Activated T-cell treated with anti-CD3 and anti-CD28 coated beads, Interleukin-2, amount 50 U/mL, for 1 hour (primary cell): Measurements from ENCODE around the gene BCL2L14.

Source experiments
- DNase-seq: peaks from one replicate; pipeline ENCODE4 v3.0.0-alpha.2; 2020

The BCL2L14 gene, protein sequence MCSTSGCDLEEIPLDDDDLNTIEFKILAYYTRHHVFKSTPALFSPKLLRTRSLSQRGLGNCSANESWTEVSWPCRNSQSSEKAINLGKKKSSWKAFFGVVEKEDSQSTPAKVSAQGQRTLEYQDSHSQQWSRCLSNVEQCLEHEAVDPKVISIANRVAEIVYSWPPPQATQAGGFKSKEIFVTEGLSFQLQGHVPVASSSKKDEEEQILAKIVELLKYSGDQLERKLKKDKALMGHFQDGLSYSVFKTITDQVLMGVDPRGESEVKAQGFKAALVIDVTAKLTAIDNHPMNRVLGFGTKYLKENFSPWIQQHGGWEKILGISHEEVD

DNA sequence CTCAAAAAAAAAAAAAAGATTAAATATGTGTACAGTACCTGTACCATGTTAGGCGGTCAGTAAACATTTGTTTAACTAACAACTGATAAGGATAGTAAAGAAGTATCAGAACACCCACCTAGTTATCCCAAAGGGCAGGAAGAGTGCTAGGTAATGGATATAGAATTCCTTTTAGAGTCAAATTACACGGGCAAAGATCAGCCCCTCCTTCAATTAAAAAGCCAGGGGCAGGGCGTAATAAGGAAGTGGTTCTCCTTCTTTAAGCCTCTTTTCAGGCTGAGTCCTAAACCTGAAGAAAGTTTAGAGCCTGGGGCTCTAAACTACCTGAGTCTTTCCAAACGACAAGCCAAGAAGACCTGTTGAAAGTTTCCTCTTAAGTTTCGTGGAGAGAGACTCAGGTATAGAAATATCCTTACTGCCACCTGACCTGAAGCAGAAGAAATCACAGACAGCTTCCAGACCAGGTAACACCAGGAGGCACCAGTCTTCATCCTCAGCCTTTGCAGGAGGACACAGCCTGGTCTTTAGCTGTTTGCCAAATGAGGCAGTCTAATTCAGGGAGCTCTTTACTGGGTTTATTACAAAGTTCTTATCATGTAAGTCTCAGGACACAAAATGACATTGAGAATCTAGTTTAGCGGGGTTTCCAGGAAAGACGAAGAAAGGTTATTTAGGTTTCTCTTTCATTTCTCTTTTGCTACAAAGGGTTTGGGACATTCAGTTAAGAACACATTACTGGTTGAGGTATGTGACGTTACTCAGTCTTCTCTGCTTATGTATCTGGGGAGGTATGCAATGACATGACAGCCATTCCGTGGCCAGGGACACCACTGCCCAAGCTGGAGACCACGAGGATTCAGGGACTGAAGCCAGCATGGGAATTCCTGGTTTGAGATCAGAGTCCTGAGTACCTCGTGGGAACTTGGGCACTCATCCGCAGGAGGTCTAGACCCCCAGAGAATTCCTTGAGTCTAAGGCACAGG is at the start of gene BCL2L14:
Gene BCL2L14, plus strand, starts transcription at position 266 of the 983 bp plus-strand sequence. CDS start 8,367 bp downstream, outside the sequence.
- DNase-seq = peak; percentile 18

DNA sequence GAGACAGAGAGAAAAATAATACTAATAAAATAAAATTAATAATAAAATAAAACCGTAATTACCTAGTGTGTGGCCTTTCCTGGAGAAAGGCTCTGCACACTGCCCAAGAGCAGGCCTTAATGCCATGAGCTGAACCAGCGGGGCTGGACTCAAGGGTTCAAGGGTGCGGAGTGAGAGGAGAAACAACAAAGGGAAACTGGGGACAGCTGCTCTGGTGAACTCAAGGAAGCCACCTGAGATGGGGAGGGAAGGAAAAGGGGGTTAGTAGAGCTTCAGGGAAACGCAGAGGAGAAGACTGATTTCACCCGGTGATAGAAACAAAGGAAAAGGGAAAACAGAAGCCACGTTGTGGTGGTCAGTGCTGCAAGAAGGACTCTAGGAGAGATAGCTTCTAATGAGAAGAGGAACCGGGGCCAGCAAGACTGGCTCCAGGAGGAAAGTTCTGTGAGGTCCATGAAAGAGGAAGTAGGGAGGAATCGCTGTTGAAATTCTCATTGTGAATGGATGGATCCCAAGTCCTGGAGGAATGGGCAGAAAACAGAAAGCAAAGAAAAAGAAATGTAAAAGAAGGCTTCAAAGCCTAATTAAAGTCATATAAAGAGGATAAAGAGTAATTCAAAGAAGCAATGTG is 48.3 kb upstream of the BCL2L14 start:
- no peak for DNase-seq

DNA sequence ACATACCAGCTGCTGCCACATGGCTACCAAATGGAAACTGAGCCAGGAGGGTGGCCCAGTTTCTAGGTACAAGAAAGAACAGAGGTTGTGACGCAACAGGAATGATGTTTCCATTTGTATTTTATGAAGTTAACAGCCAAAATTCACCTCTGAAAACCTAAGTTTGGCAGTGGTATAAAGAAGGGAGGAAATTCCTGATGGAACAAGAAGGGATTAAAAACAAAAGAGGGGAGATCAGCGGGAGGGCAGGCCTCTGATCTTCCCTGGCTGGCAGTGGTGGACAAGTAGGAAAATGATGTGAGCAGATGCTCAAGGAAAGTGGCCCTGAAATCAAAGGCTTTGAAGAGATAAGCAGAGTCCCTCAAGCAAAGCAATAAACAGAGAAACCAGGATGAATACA is 47.3 kb upstream of the BCL2L14 start:
- DNase-seq = no peak

DNA sequence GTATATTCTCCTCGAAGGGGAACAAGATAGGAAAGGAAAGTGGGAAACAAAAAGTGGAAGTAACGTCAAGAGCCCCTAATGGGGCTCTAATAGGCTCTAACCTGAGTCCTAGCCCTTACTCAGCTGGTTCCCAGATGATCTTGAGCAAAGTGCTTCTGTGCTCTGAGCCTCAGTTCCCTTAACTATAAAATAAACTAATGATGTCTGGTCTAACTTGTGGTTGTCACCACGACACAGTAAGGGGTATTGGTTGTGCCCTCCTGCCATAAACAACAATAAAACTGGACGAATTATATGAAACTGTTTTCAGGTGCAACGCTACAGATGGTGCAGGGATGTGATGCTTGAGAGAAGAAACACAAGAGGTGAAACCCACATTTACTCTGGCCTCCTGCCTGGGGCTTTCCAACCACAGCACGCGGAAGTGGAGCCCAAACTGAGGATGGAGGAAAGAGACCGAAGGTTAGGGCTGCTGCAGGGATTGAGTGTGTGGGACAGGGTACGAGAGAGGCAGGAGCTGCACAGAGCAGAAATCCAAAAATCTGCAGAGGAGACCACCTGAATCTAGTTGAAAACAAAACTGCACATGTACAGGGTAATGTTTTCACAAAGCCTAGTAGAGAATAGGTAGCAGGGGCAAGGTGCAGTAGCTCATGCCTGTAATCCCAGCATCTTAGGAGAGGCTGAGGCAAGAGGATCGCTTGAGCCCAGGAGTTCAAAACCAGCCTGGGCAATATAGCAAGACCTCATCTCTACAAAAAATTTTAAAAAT is 45.6 kb upstream of the BCL2L14 start:
- peak; percentile 37 for DNase-seq

DNA sequence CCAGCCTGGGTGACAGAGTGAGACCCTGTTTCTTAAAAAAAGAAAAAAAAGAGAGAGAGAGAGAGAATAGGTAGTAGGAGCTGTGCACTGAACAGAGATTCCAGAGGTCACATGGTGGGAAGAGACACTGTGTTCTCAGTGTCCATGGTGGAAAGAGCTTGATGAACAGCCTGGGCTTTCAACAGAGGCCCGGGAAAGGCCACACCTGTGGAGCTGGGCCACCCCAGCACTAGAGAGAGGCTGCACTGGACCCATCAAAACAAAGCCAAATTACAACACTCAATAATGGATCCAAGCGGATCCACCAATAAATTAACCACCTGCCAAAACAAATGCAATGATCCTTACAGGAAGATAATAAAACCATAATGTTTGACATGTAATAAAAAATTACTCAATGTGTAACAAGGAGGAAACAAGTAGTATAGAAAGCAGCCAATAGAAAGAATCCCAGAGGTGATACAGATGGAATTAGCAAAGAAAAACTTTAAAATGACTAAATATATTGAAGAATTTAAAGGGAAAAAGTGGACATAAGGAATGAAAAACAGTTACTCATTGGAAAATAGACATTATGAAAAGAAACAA is 44.8 kb upstream of the BCL2L14 start:
- DNase-seq = no peak

DNA sequence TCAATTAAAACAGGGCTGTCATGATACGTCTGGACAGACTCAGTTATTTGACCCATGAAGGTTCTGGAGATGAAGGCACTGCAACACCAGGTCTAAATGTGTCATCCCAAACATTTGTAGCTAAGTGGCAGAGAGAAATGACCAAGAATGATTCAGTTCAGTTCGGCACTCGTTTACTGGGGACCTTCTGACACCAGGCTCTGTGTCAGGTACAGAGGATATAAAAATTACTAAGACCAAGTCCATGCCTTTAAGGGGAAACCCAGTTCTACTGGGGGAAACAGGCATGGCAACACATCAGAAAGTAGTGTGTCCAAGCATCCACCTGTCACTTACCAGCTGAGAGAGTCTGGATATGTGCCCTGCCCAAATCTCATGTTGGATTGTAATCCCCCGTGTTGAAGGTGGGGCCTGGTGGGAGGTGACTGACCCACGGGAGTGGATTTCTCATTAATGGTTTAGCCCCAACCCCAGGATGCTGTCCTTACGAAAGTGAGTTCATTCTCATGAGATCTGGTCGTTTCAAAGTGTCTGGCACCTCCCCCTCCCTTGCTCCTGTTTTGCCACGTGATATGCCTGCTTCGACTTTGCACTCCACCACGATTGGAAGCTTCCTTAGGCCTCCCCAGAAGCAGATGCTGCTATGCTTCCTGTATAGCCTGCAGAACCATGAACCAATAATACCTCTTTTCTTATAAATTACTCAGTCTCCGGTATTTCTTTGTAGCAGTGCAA is 41.9 kb upstream of the BCL2L14 start:
- DNase-seq = no peak

DNA sequence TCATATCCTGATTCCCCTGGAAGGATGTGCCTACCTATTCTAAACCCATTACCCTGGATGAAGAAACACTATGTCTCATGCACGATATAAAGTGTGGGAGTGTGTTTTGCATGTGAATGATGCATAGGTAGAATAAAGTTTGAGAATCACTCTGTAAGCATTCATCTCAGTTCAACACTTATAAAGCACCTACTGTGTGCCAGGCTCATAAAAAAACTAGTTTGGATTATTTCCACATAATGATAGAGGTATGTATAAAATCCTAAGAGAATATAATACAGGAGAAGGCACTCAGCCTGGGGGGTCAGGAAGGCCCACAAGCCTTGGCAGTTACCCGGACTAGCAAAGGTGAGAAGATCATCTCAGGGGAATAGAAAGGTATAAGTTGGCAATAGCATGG is 41.1 kb upstream of the BCL2L14 start:
- no peak for DNase-seq

DNA sequence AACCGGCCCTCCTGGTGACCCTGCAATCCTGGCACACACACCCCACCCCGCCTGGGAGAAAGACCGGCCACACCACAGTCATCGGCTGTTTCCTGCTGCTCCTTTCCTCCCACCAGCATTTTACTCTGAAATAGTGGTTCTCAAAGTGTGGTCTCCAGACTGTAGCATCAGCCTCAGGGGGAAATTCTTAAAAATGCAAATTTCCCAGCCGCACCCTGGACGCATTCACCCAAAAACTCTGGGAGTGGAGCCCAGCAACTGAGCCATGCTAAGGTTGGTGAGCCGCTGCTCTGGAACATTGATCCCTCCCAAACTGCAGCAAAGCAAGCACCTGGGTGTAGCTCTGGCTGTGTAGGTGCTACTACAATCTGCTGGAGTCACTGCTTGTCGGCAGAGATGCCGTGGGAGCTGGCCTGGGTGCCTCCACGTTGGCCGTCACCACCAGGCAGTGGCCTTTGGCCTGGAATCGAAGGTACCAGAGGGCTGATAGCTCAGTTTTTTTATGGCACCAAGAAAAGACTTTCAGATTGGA is 38.4 kb upstream of the BCL2L14 start:
- DNase-seq = no peak

DNA sequence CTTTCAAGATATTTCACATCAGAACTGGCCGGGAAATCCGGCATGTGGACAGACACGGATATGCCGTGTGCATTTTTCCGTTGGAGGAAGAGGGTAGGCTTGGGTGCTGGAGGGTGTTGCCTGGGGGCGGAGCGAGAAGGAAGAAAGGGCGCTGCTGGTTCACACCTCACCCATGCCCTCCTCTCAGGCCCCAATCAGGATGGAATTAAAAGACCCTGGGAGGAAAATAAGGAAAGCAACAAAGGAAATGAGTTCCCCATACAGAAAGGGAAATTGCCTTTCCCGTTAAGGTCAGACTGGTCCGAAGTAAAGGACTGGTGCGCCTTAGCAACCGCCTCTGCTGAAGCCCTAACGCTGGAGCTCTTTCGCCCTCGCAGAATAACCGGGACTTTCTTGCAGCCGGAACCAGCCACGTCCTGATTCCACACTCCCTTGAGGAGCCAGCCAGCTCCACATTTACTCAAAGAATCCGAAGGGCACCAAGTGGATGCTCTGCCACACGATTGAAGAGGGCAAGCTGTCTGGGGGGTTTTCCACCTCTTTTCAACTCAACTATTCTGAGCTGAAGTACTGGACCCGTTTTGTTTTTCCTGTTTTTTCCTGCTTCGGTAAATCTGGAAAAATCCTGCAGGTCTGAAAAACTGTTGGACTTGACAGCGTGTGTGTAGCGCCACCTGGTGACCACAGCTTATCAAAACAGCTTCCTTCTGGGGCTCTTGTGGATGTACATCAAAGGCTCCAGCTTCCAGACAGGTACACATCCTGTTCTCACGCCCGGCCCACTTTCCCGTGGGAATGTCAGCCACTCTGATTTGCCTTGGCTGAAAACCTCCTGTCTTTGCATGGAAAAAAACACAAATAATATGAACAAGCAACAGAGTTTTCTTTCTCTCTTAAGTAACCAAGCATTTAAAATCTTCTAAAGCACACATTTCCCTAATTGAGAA is 37.6 kb upstream of the BCL2L14 start:
- DNase-seq = peak; percentile 73

DNA sequence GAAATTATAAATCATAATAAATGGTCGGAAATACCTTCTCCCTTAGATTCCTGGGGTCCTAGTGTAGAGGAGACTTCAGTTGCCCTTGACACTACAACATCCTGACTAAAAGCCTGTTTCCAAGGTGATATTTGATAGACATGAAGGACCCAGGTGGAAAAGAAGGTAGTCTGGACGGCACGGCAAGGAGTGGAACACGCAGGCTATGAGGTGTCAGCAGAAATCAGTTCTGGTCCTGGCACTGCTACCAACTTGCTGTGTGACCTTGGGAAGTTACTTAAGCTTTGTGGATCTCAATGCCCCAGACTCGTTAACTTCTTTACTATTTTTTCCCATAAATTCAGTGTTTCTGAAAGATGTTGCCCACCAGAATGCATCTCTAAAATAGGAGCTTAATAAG is 36.9 kb upstream of the BCL2L14 start:
- no peak for DNase-seq

DNA sequence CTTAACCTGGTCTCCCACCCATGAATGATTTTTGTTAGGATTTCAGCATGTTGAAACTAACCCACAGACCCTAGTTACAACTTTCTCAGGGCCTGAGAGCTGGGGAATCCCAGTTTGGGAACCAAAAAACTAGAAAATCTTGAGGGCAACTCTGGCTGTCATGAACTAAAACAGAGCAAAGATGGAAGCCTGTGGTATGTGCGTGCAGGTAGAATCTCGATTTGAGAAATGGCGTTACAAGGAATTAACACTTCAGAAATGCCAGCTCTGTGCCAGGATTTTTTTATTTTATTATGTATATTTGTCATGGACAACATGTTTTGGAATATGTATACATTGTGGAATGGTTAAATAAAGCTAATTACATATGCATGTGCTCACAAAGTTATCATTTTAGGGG is 36.4 kb upstream of the BCL2L14 start:
- DNase-seq = no peak

DNA sequence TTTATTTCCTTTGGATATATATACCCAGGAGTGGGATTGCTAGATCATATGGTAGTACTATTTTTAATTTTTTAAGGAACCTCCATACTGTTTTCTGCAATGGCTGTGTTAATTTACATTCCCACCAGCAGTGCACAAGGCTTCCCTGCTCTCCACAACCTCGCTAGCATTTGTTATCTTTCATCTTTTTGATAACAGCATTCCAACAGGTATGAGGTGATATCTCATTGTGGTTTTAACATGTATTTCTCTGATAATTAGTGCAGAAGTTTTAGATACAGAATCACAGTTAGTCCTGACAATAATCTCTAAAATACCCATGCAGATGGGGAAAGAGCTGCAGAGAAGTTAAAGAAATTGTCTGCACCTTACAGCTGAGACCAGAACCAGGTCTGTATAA is 35.5 kb upstream of the BCL2L14 start:
- DNase-seq = no peak

DNA sequence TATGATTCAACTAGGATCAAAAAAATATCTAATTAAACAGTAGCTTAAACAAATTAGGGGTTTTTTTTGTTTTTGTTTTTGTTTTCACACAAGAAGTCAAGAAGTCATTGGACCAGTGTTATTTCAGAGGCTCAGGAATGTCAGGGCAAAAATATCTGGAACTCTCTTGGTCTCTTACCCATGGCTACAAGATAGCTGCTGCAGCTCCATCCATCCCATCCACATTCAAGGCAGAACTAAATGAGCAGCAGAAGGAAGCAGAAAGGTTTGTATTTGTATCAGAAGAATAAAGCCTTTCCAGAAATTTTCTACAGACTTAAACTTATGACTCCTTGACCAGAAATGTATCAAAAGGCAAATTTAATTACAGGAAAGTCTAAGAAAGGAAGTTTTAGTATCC is 33.8 kb upstream of the BCL2L14 start:
- DNase-seq = no peak

DNA sequence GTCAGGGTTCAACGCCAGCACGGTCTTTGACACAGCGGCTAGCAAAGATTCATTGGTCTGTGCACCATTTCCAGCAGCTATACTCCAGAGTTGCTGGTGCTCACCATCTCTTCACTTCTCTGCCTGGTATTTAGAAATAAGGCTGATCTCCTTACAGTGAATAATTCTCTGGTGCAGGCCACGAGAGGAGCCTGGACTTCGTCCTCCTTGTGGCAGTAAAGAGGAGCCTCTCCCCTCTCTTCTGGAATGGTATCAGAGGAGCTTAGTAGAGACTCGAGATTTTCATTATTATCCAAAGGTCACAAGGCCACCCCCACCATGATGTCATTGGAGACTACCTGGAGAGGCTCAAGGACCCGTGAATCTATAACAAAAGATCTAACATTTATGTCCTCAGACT is 30.8 kb upstream of the BCL2L14 start:
- DNase-seq = no peak

DNA sequence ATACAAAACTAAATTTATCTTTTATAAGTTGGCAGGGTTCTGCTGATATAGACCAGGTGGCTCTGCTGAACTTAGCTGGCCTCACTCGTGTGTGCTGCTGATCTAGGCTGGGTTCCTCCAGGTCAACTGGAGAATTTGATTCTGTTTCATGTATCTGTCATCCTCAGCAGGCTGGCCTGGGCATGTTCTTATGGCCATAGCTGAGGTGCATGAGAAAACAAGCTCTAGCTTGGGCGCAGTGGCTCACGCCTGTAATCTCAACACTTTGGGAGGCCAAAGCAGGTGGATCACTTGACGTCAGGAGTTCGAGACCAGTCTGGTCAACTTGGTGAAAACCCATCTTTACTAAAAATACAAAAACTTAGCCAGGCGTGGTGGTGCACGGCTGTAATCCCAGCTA is 24.3 kb upstream of the BCL2L14 start:
- no peak for DNase-seq

DNA sequence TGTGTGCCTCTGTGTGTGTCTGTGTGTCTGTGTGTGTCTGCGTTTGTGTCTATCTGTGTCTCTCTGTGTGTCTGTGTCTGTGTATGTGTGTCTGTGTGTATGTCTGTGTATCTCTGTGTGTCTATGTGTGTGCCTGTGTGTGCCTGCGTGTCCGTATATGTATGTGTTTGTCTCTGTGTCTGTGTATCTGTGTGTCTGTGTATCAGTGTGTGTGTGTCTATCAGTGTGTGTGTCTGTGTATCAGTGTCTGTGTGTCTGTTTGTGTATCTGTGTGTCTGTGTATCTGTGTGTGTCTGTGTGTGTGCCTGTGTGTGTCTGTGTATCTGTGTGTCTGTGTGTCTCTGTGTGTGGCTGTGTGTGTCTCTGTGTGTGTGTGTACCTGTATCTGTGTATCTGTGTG is 23.1 kb upstream of the BCL2L14 start:
- DNase-seq = no peak

DNA sequence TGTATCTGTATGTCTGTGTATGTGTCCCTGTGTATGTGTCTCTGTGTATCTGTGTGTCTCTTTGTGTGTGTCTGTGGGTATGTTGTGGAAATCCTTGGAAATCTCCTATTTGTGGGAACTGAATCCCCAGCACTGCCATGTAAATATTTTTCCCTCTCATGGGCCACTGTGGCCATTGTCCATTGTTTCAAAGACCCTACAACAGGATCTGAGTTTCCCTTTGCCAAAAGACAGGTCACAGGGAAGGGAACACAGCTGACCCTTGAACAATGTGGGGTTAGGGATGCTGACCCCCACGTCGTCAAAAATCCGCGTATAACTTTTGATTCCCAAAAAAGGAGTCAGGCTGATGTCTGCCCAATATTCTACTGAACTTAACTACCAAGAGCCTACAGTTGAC is 22.5 kb upstream of the BCL2L14 start:
- no peak for DNase-seq

DNA sequence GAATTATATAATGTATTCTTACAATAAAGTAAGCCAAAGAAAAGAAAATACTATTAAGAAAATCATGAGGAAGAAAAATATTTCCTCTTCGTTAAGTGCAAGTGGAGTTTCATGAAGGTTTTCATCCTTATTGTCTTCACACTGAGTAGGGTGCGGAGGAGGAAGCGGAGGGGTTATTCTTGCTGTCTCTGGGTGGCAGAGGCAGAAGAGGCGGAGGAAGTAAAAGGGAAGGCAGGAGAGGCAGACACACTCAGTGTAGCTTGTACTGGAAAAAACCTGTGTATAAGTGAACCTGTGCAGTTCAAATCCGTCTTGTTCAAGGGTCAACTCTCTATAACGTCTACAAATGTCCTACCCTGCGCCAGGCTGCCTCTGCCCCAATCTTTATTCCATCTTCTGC is 22.0 kb upstream of the BCL2L14 start:
- no peak for DNase-seq

DNA sequence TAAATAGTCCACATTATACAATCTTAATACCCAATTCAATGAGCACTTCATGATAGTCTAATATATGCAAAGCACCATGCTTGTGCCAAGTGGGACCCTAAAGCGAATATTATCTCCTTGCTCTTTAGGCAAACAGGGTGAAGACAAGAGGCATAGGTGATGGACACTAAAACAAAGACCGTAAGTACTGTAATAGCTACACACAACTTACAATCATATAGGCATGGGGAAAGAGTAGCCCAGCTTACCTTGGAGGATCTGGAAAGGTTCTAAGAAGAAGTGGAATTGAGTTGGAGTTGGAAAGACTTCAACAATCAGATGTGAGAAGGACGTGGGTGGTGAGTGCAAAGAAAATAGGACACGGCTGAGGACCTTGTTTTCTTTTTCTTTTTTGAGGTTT is 19.1 kb upstream of the BCL2L14 start:
- DNase-seq = no peak

DNA sequence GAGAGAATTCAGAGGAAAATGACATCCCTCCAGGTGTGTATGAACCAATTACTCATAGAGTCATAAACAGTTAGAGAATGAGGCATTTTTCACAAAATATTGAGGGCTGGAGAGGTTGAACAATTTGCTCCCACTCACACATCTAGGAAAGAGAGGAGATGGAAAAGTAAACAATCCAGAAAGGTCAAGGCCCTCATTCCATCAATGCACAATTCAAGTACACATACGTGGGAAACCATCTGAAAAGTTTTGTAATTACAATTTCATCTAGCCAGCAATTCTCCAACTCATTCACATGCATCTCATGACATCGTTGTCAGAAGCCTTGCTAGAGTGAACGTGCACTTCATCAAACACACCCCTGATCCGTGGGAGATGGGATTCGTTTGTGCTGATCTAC is 15.7 kb upstream of the BCL2L14 start:
- no peak for DNase-seq
